Calu3 (cell line): ENCODE results near the gene CLDN17. TPM values are rescaled to one million over a fixed set of nuclear protein-coding genes. Genes with fewer than 3 reads are reported as not detected.

ENCODE experiments used
- BruUV-seq: library from RNA; stranded (reverse); fragments of 400-500 nt; replicated peaks from 2 replicates; lab custom pipeline; 2021; lab: Mats Ljungman, UMichigan
- CTCF ChIA-PET: fragments of 300-600 bp; sonication (Branson Sonifier 250); formaldehyde crosslinking; loops from one replicate; lab custom pipeline; 2022; ENCODE audit warnings: antibody characterized with exemption; lab: Charles Lee
- DNase-seq: peaks from one replicate; pipeline ENCODE4 v3.0.0; 2022
- H3K27ac Mint-ChIP-seq: one replicate; pipeline ENCODE4 v1.8.0; 2022; ENCODE audit warnings: mixed read lengths; ENCODE audit not compliant: unreplicated experiment
- H3K27me3 Mint-ChIP-seq: one replicate; pipeline ENCODE4 v1.8.0; 2022; ENCODE audit warnings: mixed read lengths; ENCODE audit not compliant: unreplicated experiment
- H3K36me3 Mint-ChIP-seq: one replicate; pipeline ENCODE4 v1.8.0; 2022; ENCODE audit warnings: mild to moderate bottlenecking, moderate library complexity, mixed read lengths; ENCODE audit not compliant: insufficient read depth, unreplicated experiment
- H3K4me1 Mint-ChIP-seq: one replicate; pipeline ENCODE4 v1.8.0; 2022; ENCODE audit warnings: mild to moderate bottlenecking, low read depth, mixed read lengths; ENCODE audit not compliant: unreplicated experiment
- H3K4me3 Mint-ChIP-seq: one replicate; pipeline ENCODE4 v1.8.0; 2022; ENCODE audit warnings: mild to moderate bottlenecking, low read depth, moderate library complexity, mixed read lengths; ENCODE audit not compliant: unreplicated experiment
- H3K9me3 Mint-ChIP-seq: one replicate; pipeline ENCODE4 v1.8.0; 2022; ENCODE audit warnings: low read depth, mixed read lengths; ENCODE audit not compliant: unreplicated experiment
- intact Hi-C: fragments of 100-400 bp; cut with micrococcal nuclease; formaldehyde crosslinking; loops from one replicate; pipeline ENCODE4 v1.10.0; 2022; ENCODE audit not compliant: unreplicated experiment
- total RNA-seq: library from RNA; stranded (reverse); gene quantifications from 2 replicates; pipeline ENCODE4 v1.2.3, GENCODE V29; 2022
- TF ChIP-seq, protein P1 (sequence below): fragments of 200-600 bp; IDR thresholded peaks from one replicate; pipeline ENCODE4 v1.8.0; 2022; ENCODE audit warnings: antibody characterized with exemption; ENCODE audit not compliant: unreplicated experiment

Gene CLDN17
- total RNA-seq, 1 experiment from 2014 or later, result not detected

DNA sequence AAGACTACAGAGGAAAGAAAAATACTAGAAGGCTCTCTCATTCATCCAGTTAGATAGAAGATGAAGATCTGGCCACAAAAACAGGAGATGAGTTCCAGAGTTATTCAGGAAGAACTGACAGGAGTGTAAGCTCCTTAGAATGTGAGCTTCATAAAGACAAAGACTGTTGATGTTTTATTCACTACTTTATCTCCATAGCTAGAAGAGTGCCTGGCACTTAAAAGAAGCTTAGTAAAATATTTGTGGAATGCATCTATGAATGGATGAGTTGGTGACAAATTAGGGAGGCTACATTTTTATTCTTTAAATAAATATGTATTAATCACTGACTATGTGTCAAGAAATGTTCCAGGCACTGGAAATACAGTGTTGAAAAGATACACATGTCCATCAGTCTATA lies 13.8 kb downstream of the CLDN17 start:
- no peaks in the 10 kb centered on the region for H3K4me1 Mint-ChIP-seq
- H3K27ac Mint-ChIP-seq, result no peak overlapping the region
- no peaks in the 10 kb centered on the region for H3K36me3 Mint-ChIP-seq
- no peaks in the 10 kb centered on the region for H3K9me3 Mint-ChIP-seq
- DNase-seq, result no peak
- BruUV-seq, result no TSS peak
- no peaks in the 10 kb centered on the region for H3K27me3 Mint-ChIP-seq
- no peak overlapping the region for H3K4me3 Mint-ChIP-seq
- CTCF ChIA-PET, result no interaction called here
- intact Hi-C loops, result no loop called here
- TF ChIP-seq, protein P1, sequence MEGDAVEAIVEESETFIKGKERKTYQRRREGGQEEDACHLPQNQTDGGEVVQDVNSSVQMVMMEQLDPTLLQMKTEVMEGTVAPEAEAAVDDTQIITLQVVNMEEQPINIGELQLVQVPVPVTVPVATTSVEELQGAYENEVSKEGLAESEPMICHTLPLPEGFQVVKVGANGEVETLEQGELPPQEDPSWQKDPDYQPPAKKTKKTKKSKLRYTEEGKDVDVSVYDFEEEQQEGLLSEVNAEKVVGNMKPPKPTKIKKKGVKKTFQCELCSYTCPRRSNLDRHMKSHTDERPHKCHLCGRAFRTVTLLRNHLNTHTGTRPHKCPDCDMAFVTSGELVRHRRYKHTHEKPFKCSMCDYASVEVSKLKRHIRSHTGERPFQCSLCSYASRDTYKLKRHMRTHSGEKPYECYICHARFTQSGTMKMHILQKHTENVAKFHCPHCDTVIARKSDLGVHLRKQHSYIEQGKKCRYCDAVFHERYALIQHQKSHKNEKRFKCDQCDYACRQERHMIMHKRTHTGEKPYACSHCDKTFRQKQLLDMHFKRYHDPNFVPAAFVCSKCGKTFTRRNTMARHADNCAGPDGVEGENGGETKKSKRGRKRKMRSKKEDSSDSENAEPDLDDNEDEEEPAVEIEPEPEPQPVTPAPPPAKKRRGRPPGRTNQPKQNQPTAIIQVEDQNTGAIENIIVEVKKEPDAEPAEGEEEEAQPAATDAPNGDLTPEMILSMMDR, result no peak

DNA sequence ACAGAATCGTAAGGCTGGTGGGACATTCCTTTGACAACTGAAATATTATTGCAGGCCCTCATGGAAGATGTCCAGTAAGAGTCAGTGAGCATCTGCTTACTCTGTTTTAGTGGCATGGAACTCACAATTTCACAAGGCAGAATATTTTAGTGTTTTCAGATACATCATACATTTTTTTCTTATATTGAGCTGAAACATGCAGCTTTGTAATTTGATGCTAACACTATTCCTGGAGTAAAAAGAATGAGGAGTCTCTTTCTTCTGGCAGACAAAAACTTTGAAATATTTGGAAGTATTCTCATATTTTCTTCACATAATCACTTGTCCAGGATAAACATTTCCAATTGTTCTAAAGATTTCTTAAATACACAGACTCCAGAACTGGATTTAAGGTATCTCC lies 17.7 kb downstream of the CLDN17 start:
- BruUV-seq, result no TSS peak
- Mint-ChIP-seq H3K9me3 (no peaks in the 10 kb centered on the region), H3K27me3 (no peaks in the 10 kb centered on the region), H3K4me3 (no peak overlapping the region), H3K36me3 (no peaks in the 10 kb centered on the region), H3K27ac (no peak overlapping the region), H3K4me1 (no peaks in the 10 kb centered on the region)
- intact Hi-C loops, result no loop called here
- no peak for DNase-seq
- CTCF ChIA-PET, result no interaction called here
- TF ChIP-seq, protein P1, result no peak

DNA sequence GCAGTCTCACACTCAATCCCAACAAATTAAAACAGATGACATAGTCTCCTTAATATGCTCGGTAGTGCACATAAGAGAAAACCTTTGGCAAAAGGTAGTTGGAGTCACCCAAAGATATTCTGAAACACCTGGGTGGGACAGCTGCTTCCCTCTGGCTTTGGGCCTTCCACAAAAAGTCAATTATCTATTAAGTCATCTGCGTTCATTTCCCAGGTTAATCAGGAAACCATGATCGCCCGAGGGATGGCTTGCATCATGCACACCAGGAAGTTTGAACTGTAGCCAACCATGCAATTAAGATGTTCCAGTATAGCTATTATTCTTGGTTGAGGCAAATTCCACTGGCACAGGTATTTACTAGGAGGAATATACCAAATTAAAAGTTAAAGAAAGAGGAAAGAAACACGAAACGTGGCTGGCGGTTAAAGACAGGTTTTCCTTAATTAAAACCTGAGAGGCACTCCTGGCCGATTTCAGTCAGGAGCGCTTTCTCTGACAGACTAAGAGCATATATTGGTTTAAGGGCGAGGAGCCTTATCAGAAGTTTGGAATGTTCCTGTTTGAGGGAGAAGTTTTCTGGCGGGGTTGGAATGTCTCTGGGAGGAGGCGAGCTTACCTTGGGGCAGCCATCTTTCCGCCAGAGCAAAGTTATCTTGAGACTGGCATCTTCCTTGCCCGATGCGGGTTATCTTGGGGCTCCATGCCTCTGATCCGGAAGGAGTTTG lies 19.9 kb downstream of the CLDN17 start:
- TF ChIP-seq, protein P1, result no peak
- CTCF ChIA-PET, result interaction anchor here (0.7 kb wide), 1 partner anchor 109 kb away, joined by 3 read pairs; no protein-coding TSS in a partner anchor
- H3K36me3 Mint-ChIP-seq, result no peaks in the 10 kb centered on the region
- BruUV-seq, result no TSS peak
- no peak overlapping the region for H3K4me3 Mint-ChIP-seq
- no peaks in the 10 kb centered on the region for H3K9me3 Mint-ChIP-seq
- H3K27ac Mint-ChIP-seq, result no peak overlapping the region
- peak; percentile 6 for DNase-seq
- no peaks in the 10 kb centered on the region for H3K4me1 Mint-ChIP-seq
- intact Hi-C loops, result no loop called here
- no peaks in the 10 kb centered on the region for H3K27me3 Mint-ChIP-seq

DNA sequence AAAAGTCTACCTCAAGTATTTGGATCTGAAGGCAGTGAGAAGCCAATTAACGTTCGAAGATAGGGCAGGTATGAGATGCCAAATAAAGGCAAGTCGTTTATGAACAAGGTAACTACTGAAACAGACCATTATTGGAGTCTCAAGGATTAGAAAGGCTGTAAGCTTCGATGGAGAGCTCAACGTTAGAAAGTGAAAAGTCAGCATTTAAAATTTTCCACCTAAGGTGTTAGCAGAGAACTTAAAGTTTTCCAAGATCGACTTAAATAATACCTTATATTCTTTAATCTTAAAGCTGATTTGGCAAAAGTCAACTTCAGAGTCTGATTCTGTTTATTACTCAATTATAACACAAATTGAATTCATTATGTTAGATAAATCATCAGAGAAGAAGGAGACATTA lies 28.1 kb downstream of the CLDN17 start:
- Mint-ChIP-seq H3K27me3 (no peaks in the 10 kb centered on the region), H3K9me3 (no peaks in the 10 kb centered on the region), H3K27ac (no peak overlapping the region), H3K4me3 (no peak overlapping the region), H3K4me1 (no peaks in the 10 kb centered on the region), H3K36me3 (no peaks in the 10 kb centered on the region)
- DNase-seq, result no peak
- intact Hi-C loops, result no loop called here
- TF ChIP-seq, protein P1, result no peak
- BruUV-seq, result no TSS peak
- CTCF ChIA-PET, result no interaction called here
